SH-SY5Y (cell line): ENCODE results near the gene CUL3.

Source experiments
- GATA2 ChIP-seq: IDR thresholded peaks from 2 replicates; pipeline ENCODE4 v1.6.1; 2011; ENCODE audit warnings: mild to moderate bottlenecking, low read depth, low read length
- GATA3 ChIP-seq: IDR thresholded peaks from 2 replicates; pipeline ENCODE4 v1.6.1; 2011; ENCODE audit warnings: low read depth, mild to moderate bottlenecking, low read length, moderate library complexity

CUL3 gene

DNA sequence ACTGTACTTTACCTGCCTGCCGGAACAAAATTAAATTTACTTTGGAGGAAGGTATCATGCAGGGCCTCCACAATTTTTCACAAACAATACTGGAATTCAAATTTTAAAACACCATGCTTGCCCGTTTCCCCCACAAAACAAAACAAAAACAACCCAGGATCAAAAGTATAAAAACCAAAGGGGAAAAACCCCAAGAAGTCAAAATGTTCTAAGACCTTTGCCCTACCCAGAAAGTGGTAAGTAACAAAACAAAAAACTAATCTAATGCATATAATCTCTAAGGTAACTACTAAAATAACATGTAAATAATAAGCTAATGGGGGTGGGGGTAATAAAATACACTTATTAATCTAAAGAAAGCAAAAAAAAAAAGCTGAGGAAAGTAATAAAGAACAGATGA is 60.5 kb downstream of the CUL3 start:
- TF ChIP-seq GATA2 (no peak), GATA3 (no peak)

DNA sequence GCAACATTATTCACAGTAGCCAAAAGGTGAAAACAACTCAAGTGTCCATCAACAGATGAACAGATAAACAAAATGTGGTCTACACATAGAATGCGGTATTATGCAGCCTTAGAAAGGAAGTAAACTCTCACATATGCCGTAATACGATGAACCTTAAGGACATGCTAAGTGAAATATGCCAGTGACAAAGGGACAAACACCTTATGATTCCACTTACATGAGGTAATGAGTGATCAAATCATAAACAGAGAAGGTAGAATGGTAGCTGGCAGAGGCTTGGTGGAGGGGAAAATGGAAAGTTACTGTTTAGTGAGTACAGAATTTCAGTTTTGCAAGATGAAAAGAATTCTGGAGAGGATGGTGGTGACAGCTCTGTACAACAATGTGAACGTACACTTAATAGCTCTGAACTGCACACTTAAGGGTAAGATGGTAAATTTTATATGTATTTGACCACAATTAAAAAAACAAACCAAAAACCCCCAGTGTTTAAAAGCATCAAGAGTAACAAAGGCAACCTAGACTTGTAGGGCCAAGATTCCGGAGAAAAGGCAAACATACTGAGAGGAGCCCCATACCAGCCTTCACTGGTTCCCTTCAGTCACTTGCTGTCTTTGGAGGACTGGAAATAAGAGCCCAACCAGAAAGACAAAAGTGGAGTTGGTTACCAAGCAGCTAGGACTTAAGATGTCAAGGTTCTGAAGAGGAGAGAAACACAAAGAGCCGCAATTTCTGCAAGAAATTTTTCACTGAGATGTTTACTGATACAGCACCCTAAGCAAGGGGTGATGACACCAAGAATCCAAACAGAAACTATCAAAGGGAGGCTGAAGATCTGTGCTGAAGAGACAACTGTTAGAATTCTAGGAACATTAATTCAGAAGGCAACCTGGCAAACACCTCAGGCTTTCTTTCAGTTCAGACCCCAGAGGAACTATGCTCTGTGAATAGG is 61.3 kb downstream of the CUL3 start:
- TF ChIP-seq GATA2, result no peak
- TF ChIP-seq GATA3, result no peak

GRCh38 chr2:224520064-224520463 is 65.1 kb downstream of the CUL3 start:
- TF ChIP-seq GATA3 (no peak), GATA2 (no peak)

GRCh38 chr2:224518806-224519580 is 66.2 kb downstream of the CUL3 start:
- TF ChIP-seq GATA3, result no peak
- TF ChIP-seq GATA2, result no peak

- TF ChIP-seq GATA2 (no peak), GATA3 (no peak)
Measured at GRCh38 chr2:224517963-224518362, 67.2 kb downstream of the CUL3 start.

GRCh38 chr2:224513991-224514390 is 71.2 kb downstream of the CUL3 start:
- TF ChIP-seq GATA3 (no peak), GATA2 (no peak)

DNA sequence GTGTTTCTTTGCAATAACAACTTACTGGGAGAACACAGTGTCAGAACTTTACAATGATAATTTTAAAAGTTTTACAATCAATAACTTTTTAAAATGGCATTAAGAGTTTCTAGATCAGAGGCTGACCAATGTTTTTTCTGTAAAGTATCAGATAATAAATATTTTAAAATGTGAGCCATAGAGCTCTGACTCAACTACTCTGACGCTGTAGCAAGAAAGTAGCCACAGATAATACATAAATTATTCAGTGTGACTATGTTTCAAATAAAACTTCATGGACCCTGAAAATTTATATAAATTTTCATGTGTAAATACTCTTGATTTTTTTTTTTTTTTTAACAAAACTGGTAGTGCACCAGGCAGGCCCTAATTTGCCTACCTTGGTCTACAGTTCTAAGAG is 77.4 kb downstream of the CUL3 start:
- no peak for TF ChIP-seq GATA2
- no peak for TF ChIP-seq GATA3

GRCh38 chr2:224506494-224506893 is 78.7 kb downstream of the CUL3 start:
- TF ChIP-seq GATA3, result no peak
- TF ChIP-seq GATA2, result no peak

- no peak for TF ChIP-seq GATA3
- no peak for TF ChIP-seq GATA2
Measured at GRCh38 chr2:224498991-224499390, 86.2 kb downstream of the CUL3 start.

DNA sequence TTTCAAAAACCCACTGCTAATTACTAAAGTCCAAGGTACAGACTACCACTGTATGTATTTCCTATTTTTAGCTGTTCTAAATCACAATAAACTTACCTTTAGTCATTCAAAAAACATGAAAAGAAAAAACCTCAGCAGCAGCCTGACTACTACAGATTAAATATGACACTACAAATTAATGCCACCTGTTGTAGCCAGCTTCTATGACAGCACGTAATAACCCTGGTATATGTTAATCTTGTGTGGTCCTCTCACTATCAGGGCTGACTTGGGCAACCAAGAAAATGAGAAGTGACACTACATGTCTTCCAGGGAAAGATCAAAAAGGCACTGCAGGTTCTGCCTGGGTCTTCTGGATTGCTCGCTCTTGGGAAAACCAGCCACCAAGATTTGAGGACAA is 92.6 kb downstream of the CUL3 start:
- no peak for TF ChIP-seq GATA3
- TF ChIP-seq GATA2, result no peak

DNA sequence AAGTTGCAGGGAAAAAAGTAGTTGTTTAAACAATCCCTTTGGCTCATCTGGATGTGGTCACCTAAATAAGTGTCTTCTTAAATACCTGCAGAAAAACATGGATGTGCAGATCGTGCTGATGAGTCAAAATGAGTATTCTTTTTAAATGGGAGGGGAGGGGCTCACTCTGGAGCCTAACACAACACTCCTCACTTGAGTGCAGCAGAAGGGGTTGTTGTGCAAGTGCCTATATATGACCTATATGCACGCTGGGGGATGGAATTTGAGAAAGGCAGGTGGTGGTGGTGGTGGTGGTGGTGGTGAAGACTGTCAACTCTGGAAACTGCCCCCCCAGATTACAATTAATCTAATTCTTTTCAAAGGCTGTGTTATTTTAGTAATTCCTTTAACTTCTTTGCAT is 105.3 kb downstream of the CUL3 start:
- TF ChIP-seq GATA2 (no peak), GATA3 (no peak)

DNA sequence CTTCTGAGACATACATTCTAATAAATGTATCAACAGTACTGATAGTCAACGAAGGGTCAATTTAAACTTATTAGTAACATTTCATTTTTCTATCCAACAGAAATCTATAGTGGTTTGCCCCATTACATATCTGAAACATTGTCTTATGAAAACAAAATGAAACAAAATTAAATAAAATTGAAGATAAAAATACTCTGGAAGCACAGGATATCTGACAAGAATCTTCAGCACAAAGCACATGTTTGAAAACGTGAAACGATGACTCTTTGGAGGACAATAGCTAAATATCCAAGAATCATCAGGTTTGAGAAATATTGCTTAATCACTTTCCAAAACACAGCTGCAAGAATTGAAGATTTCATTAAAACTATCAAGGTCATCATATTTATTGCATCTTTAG is 112.3 kb downstream of the CUL3 start:
- TF ChIP-seq GATA2 (no peak), GATA3 (no peak)

DNA sequence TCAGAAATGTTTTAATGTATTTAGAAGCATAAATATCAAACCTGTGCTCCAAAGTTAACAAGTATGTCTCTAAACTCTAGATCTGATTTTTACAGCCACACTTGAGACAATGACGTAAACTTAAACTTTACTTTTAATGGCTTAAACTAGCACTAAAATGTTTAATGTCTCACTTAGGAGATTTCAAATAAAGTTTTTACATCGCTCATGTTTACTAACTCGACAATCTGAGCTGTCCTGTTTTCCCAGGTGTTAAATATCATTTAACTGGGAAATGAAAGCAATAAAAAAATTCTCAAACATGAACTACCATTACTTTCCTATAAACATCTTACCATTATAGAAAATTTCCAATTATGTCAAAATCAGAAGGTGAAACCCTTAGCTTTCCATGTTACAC is 113.0 kb downstream of the CUL3 start:
- TF ChIP-seq GATA2 (no peak), GATA3 (no peak)

GRCh38 chr2:224469374-224469964 is 115.7 kb downstream of the CUL3 start:
- TF ChIP-seq GATA2 (no peak), GATA3 (no peak)
